HG02943 (cell line): ENCODE data around the gene TACR1.
"Not testable (repeated sequence)": the region's sequence is repeated elsewhere in the genome, so short reads cannot be mapped to it uniquely, and the experiment has no call there.

ENCODE experiments used
- ATAC-seq: cut with Tn5 transposase; IDR thresholded peaks from one replicate; pipeline ENCODE4 v1.9.1; 2021; ENCODE audit warnings: mild to moderate bottlenecking, low read depth, moderate library complexity; ENCODE audit not compliant: unreplicated experiment

The TACR1 gene

DNA sequence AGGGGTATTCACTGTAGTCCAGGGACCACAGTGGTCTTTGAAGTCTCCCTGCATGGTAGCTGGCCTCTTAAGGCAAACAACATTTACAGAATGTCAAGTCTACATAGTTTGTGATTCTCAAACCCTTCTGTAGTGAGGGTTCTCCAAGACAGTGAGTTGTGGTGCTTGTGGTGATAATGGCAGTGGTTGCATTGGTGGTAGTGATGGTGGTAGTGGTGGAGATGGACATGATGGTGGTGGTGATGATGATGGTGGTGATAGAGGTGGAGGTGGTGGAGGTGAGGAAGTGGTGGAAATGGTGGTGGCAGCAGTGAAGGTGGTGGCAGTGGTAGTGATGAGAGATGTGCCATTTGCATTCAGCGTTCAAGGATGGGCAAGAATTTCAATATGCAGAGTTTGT is 104.9 kb downstream of the TACR1 start:
- ATAC-seq: no peak

DNA sequence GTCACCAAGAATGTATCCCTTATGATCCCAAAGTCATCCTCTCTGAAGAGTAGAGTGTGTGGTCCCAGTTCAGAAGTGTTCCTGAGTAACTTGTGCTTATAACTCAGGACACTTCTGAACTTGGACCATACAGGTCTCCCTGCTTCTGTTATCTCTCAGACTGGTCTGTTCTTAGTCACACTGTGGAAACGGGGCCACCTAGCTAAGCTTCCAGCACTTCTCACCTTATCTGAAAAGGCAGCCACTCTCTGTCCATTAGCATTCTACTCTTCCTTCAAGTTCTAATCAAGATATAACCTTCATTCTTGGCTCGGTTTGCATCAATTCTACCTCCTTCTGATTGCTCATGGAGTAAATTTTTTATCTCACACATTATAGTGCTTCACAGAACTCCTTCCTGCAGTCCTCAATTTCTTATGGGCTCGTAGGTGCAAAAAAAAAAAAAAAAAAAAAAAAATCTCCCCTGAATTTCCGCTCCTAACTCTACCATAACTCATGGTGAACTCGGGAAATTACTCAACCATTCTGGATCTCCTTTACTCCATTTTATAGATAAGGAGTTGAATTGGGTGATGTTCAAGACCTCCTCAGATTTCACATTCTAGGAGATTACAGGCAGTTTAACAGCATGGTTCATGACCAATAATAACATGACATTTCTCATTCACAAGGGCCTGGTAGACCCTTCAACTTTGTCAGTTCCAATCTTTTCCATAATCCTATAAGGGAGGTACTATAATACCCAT is 108.4 kb downstream of the TACR1 start:
- no peak for ATAC-seq

DNA sequence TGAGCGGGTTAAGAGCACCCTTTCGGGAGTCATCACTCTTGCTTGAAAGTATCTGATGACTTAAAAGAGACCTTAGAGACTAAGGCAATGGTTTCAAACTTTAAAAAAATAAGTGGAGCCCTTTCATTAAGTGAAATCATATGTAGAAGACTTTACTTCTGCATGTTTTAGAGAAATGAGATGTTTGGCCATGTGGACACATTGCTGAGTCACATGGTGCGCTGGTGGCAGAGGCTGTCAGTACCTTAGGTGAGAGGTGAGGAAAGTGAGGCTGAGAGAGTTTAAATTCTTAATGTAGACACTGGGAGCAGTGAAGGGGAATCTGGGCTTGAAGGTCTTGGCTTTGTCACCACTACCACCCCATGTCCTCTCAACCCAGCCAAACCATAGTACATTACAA is 109.8 kb downstream of the TACR1 start:
- no peak for ATAC-seq

DNA sequence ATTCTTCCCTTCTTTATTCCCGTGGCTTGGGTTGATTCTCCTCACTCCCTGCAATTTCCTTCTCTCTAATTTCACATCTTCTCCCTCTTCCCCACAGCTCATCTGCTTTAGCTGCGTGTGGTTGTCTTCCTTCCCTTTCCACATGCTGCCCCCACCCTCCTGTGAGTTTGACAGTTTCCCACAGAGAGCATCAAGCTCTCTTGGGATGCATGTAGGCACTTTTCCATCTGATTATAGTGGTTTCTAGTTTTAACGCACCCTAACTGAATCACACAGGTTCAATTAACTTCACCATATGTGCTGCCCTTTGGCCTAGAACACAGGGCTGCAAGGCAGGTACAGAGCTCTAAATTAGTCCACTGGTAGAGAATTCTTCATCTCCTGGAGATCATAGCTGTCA is 110.5 kb downstream of the TACR1 start:
- no peak for ATAC-seq

DNA sequence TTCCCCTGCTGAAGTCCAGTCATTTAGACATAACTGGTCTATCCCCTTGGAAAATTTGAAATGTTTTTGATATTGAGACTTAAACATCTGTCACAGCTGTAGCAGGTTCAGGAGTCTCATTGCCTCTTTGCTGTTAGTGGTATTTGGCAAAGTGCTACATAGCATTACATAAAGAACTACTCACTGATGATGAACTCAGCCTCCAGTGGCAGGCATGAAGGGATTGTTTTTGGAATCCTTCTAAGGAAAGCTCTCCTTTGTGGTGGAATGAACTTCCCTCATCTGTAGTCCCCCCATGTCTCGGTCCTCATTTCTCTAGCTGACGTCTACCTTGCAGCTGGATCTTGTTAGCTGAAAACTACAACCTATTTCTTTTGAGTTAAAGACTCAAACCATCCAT is 111.6 kb downstream of the TACR1 start:
- ATAC-seq: no peak

DNA sequence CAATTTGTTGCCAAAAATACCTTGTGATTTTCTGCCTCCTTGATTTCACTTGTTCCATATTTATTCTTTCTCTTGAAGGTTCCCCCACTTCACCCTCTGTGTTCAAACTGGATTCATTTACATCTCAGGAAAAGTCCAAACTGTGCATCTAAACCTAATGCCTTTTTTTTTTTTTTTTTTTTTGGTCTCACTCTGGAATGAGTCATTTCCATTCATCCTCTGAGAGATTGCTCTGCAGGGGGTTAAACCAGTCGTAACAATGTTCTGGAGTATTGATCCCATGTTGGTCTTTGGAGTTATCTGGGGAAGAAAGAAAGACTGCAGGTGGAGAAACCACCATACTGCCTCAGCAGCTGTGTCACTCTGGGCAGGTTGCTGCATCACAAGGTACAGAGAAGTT is 119.7 kb downstream of the TACR1 start:
- ATAC-seq: no peak

DNA sequence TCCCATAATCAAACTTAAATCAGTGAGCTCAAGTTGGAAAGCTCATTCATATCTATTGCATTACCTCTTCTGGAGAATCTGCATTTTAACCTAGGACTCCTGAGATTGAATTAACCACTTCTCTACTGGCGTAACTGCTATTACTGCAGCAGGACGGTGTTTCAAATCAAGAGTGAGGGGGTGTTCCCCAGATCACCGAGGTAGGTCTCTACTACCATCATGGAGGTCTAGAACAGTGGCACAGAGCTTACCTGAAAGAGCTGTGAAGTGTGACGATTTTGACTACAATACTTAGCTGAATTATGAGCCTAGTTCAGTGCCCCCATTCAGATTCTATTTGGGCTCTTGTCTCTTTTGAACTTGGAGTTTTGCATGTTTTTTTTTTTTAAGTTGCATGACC is 121.4 kb downstream of the TACR1 start:
- no peak for ATAC-seq

DNA sequence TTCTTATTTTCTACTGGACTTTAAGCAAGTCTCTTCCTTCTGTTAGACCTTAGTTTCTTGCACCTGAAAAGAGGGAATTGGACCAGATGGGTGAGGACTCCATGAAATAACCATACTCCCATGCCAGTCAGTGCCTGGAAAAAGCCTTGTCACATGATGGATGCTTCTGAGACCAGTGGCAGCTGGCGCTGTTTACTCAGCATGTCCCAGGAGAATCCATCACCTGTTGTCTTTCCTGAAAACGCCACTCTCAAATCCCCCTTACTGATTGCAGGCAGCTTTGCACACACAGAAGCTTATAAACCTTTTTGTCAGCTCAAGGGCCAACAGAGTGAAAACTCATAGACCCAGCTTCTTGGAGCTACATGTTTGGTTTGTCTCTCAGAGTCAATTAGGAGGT is 123.2 kb downstream of the TACR1 start:
- no peak for ATAC-seq

DNA sequence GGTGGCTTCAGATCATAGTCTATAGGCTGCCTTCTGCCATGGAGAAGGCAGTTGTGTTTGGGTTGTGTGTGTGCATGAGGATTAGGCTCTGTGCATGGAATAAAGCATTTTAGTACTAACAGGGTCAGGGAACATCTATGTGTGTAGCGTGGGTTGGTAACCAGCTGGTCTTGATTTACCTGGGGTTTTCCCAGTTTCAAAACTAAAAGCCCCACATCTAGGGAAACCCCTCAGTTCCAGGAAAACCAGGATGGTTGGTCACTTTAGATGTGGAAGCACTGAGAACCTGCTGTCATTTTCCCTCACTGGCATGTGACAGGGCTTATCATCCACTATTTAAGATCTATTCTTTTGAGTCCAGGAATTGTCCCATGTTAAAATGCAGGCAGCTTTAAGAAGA is 124.6 kb downstream of the TACR1 start:
- ATAC-seq: no peak

DNA sequence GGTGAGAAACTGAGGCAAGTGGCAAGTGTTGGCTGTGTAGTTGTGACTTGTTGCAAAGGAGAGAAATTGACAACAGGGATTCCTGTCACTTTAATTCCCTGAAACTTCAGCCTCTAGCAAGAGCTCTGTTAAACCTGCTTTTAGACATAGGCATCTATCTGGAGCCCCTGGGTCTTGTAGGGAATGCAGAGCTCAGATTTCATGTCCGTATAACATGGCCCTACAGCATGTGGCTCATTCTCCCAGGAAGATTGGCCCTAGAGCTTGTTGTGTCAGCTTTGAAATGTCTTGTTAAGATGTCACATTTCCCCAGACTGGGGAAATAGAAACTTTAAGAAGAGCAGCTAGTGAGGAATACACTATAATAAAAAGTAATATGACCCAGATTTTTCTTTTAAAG is 125.1 kb downstream of the TACR1 start:
- no peak for ATAC-seq

DNA sequence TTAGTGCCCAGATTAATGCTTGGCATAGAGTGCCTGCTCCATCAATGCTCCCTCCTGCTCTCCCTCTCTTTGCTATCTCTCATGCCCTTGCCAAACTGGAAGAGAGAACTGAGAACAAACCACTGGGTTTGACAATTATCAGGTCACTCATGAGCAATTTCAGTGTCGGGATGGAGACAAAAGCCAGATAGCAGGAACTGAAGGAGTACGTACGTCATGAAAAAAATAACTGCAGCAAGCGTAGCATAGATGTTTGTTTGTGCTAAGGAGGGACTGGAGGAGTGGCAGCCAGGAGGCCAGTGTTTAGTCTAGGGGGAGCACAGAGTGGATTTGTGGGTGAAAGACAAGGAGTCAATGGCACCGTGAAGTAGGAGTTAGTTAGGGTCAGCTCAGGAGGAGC is 127.6 kb downstream of the TACR1 start:
- no peak for ATAC-seq

DNA sequence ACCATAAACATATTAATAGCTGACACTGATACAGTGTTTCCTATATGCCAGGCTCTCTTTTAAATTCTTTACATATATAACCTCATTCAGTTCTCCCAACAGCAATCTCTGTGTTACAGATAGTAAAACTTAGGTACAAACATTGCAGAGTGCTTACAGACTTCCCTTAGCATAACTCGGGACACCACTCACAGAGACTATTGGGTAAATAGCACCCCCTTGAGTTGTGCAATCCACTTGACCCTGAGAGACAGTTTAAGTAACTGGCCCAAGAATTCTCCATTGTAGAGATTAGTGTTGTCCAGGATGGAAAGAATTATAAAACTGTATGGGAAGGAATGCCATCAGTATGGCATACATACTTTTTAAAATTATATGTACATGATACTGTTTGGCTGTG is 130.8 kb downstream of the TACR1 start:
- ATAC-seq: no peak

DNA sequence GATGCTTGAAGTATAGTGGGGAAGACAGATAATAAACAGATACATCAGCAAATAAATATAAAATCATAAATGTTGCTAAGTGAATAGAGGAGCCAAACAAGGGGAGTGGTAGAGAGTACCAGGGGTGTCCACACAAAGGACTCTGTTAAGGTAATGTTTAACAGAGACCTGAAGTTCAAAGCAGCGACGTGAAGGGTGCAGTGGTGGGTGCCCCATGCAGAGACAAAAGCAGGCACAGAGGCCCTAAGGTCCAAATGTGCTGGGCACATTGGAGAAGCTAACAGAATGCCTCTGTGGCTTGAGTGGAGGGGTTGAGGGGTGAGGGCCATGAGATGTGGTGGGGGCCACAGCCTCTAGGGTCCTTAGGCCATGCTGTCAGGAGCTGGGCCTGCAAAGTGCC is 131.8 kb downstream of the TACR1 start:
- no peak for ATAC-seq

DNA sequence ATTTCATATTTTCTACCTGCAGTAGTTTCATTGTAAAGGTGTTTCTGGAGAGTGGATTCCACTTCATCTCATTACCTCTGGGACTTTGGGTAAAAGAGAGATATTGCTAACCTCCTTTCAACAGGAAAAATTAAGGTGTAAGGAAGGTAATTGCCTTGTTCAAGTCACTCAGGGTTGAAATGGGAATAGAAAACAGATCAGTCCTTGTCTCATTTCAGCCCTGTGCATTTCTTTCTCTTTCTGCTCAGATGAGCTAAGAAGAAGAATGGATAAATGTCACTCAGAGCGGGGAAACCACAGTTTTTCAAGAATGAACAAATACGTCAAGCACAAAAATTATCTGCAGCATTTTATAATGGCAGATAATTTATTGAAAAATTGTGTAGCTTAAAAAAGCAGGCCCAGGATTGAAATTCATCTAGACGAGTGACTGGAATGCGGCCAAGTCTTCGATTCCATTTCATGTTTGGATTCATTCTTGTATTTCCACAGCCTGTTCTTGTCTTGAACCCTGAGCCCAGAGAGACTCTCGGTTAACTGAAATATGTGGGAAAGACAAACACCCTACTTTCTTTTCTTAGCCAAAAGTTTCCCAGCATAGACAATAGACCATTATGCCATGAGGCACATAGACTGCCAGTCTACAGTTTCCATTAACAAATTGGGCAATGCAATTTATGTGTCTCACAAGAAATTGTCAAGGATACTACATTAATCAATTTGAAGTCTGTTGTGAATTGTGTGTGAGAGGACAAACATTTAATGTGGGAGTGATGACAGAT is 133.0 kb downstream of the TACR1 start:
- ATAC-seq: no peak

DNA sequence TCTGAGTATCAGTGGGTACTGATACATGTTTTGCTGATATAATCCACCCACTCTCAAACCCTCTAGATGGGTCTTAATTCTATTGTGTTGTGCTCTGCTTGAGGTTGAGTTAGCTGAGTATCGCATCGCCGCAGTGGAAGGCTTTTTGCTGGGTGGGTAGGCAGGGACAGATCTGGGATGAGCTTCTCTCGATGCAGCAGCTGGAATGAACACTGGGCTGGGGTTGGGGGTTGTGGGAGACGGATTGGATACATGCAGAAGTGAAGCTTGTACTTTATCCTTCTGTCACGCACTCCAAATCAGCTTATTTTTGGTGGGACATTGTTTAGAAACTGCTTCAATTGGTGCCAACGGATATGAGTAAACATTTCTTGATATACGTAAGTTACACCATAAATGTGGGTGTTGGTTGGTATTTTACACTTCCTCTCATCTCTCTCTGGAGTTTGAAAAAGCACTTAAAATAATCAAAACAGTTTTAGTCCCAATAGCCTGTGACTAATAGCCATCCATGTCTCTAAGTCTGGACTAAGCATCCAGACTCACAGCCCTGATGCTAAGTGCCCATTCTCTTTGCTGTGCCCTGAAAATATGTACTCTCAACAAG is 133.8 kb downstream of the TACR1 start:
- no peak for ATAC-seq

DNA sequence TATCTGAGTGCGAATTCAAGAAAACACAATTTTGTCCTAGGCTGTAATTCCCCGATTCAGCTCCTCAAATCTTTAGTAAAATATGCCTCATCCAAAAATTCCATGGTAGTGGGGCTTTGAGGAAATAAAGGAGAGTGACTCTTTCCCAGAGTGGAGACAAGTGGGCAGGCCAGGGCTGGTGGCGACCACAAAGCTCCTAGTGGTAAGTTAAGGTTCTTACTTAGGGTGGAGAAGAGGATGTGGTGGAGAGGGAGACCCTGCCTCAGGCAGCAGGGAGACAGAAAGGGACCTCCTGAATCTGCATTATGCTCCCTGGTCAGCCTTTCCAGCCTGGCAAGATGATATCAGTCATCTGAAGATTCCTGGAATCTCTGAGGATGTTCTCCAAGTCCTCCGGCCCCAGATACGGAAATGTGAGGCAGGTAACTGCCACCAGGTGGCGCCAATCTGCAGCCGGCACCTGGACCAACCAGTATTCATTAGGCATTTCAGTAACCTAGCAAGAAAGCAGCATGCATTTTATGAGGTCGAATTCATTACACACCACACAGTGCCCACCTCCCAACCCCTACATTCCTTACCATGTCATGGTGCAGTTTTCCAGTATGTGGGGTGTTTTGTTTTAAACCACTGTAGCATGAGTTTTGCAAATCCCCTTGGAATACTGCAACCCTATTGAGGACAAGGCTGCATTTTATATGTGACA is 134.5 kb downstream of the TACR1 start:
- no peak for ATAC-seq

DNA sequence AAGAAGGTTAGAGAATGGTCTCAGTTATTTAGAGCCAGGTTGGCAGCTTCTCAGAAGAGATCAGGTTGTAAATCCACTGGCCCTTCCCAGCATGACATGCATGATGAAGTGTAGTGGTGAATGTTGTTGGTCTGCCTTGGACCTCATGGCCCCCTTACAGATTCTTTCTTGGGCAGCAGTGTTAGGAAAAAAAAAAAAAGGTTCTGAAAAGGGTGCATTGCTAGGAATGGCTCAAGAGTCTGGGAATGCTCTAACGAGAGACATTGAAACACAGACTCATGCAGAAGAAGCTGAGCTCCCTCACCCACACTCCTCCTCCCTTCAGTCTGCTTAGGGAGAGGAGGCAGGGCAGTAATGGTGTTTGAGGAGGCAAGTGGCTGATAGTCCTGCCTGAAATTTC is 135.4 kb downstream of the TACR1 start:
- no peak for ATAC-seq

DNA sequence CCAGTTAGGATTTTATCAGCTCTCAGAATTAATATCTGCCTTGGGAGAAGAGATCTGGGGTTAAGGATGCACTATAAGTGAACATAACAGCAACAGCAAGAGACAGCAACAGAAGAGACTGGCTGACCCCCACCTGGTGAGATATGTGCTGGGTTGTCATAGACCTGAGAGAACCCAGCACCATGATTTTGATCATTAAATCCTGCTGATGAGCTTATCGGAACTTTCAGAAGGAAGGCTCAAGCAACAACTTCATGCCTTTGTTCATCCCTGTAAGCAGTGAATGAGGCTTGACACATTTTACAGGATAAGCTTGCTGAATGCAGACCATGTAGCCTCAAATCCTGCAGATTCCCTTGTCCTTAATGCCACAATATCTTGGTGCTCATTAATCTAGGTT is 140.9 kb downstream of the TACR1 start:
- ATAC-seq: no peak

DNA sequence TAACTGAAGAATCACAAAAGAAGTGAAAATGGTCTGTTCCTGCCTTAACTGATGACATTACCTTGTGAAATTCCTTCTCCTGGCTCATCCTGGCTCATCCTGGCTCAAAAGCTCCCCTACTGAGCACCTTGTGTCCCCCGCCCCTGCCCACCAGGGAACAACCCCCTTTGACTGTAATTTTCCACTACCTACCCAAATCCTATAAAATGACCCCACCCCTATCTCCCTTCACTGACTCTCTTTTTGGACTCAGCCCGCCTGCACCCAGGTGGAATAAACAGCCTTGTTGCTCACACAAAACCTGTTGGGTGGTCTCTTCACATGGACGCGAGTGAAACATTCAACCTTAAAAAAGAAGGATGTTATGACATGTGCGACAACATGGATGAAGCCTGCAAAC is 142.2 kb downstream of the TACR1 start:
- ATAC-seq: not testable (repeated sequence)

DNA sequence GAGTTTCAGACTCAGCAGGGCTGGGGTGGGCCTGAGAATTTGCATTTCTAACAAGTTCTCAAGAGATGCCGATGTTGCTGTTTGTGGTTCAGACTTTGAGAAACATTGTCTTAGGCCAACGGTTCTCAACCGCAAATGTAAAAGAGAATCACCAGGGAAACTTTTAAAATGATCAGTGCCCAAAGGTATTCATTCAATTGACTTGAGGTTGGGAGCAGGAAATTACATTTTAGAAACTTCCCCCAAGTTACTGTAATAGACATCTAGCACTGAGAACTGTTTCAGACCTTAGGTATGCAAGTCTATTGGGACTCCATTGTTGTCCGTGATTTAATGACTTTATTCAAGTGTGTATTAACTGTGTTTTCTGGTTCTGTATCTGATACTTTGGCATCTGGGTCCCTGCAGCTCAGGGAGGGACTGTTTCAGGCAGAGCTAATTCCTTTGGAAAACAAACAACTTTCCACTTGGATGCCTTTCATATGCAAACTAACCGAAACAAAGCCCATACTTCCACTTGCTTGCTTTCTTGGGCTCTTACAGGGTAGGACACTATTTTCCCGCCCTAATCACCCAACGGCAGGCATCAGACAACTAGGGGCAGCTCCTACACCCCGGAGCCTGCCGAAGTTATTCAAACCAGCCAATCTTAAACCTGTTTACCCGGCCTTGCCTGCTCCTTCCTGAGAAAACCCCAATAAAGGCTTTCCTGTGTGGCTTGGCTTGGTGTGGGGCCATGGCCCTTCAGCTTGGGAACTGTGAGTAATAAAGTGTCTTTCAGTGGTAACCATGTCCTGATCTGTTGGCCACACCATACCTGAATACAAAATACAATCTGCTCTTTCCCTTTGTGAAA is 143.3 kb downstream of the TACR1 start:
- peak; percentile 54 for ATAC-seq
